CD4-positive, alpha-beta T cell (primary cell): ENCODE measurements around the gene VSIG2. TPM values are rescaled to one million over a fixed set of nuclear protein-coding genes. Genes with fewer than 3 reads are reported as not detected.

Source experiments
- ATAC-seq: fragments of 200-7000 bp; cut with Tn5 transposase; one replicate; pipeline ENCODE4 v1.10.0; 2022; ENCODE audit warnings: mild to moderate bottlenecking; ENCODE audit not compliant: poor library complexity
- CTCF ChIA-PET: fragments of 350-600 bp; sonication (Branson Sonifier 250); formaldehyde crosslinking; loops from one replicate; lab custom pipeline; 2021; ENCODE audit warnings: antibody characterized with exemption, inconsistent platforms; lab: Charles Lee
- POLR2A ChIA-PET: fragments of 350-600 bp; sonication (Branson Sonifier 250); formaldehyde crosslinking; loops from one replicate; lab custom pipeline; 2021; ENCODE audit warnings: antibody characterized with exemption, inconsistent platforms; lab: Charles Lee
- DNase-seq, 14 experiments: peaks; one replicate each; pipeline ENCODE4 v3.0.0-alpha.2; 2013 to 2020; ENCODE audit warnings: mixed read lengths in 2 of 14
- H3K27ac ChIP-seq, 2 donors: one replicate each; pipeline versions ENCODE4 v1.5.1 to v1.7.0; 2013; ENCODE audit warnings: low read length in 2 of 2, low read depth in 1 of 2, mild to moderate bottlenecking in 1 of 2
- H3K27me3 ChIP-seq, 2 experiments: 1 replicate in 1 of 2; 2 replicates in 1 of 2; pipeline versions ENCODE4 v1.6.1 to v1.7.0; 2013; ENCODE audit warnings: low read length in 2 of 2, control low read depth in 1 of 2, mild to moderate bottlenecking in 1 of 2, moderate library complexity in 1 of 2; ENCODE audit not compliant: insufficient read depth in 2 of 2, control insufficient read depth in 1 of 2
- H3K36me3 ChIP-seq: one replicate; pipeline ENCODE4 v1.6.1; 2013; ENCODE audit warnings: low read length, control low read depth; ENCODE audit not compliant: insufficient read depth
- H3K4me1 ChIP-seq: one replicate; pipeline ENCODE4 v1.6.1; 2013; ENCODE audit warnings: low read length, control low read depth; ENCODE audit not compliant: insufficient read depth
- H3K4me3 ChIP-seq: one replicate; pipeline ENCODE4 v1.5.1; 2013; ENCODE audit warnings: mild to moderate bottlenecking, low read length, moderate library complexity
- H3K9me3 ChIP-seq, 2 experiments: 1 replicate in 1 of 2; 2 replicates in 1 of 2; pipeline versions ENCODE4 v1.6.1 to v1.7.0; 2013; ENCODE audit warnings: low read length in 2 of 2, mild to moderate bottlenecking in 2 of 2, control low read depth in 1 of 2, moderate library complexity in 1 of 2; ENCODE audit not compliant: control insufficient read depth in 1 of 2, insufficient read depth in 1 of 2
- H3K27ac Mint-ChIP-seq: one replicate; pipeline ENCODE4 v1.8.0; 2020; ENCODE audit warnings: mixed read lengths
- H3K27me3 Mint-ChIP-seq: one replicate; pipeline ENCODE4 v1.8.0; 2021; ENCODE audit warnings: mixed read lengths
- H3K36me3 Mint-ChIP-seq: one replicate; pipeline ENCODE4 v1.8.0; 2021; ENCODE audit warnings: low read depth, mixed read lengths
- H3K4me1 Mint-ChIP-seq: one replicate; pipeline ENCODE4 v1.8.0; 2021; ENCODE audit warnings: low read depth, mixed read lengths
- H3K4me3 Mint-ChIP-seq: one replicate; pipeline ENCODE4 v1.8.0; 2020; ENCODE audit warnings: mild to moderate bottlenecking, mixed read lengths
- H3K9me3 Mint-ChIP-seq: one replicate; pipeline ENCODE4 v1.8.0; 2020; ENCODE audit warnings: mixed read lengths
- CTCF ChIP-seq: fragments of 200-600 bp; IDR thresholded peaks from one replicate; pipeline ENCODE4 v1.8.0; 2022; ENCODE audit warnings: antibody characterized with exemption, mild to moderate bottlenecking
- intact Hi-C, 2 experiments: fragments of 100-400 bp; cut with DNase I in 1 of 2; cut with micrococcal nuclease in 1 of 2; formaldehyde crosslinking; loops; one replicate each; pipeline versions ENCODE4 v1.15.1 to v1.9.0; 2023 to 2025; cut with DNase I, micrococcal nuclease
- total RNA-seq, 174 experiments: library from RNA in 2 of 174; stranded (reverse) in 2 of 174; gene quantifications; one replicate each; pipeline ENCODE4 v1.2.3 and lab custom pipeline; 2021 to 2026

The VSIG2 gene
- total RNA-seq, 2 experiments from 2014 or later, result 0.28 TPM; not detected in 1

GRCh38 chr11:124753624-124754023 is 1.6 kb upstream of the VSIG2 start:
- intact Hi-C loops, result no loop called here
- H3K4me3 ChIP-seq, result no peak overlapping the region
- H3K36me3 Mint-ChIP-seq, result no peaks in the 10 kb centered on the region
- peaks cover 41% of the 10 kb centered on the region for H3K27me3 Mint-ChIP-seq
- peaks cover 24% of the 10 kb centered on the region for H3K4me1 ChIP-seq
- no peak for TF ChIP-seq CTCF
- ChIA-PET CTCF (interaction anchor here (1.7 to 6.5 kb wide), 2 partner anchors 8 to 11 kb away, joined by 4 to 46 read pairs; no protein-coding TSS in a partner anchor), POLR2A (interaction anchor here (0.6 kb wide), 1 partner anchor 388 kb away, joined by 3 read pairs; no protein-coding TSS in a partner anchor)
- no peaks in the 10 kb centered on the region for H3K36me3 ChIP-seq
- no peaks in the 10 kb centered on the region for H3K9me3 Mint-ChIP-seq
- no peaks in the 10 kb centered on the region for H3K9me3 ChIP-seq
- H3K27me3 ChIP-seq, result peaks cover 25 to 28% of the 10 kb centered on the region in 2 experiments
- H3K27ac Mint-ChIP-seq, result no peak overlapping the region
- DNase-seq (no peak), ATAC-seq (no peak)
- no peak overlapping the region for H3K4me3 Mint-ChIP-seq
- peaks cover 11% of the 10 kb centered on the region for H3K4me1 Mint-ChIP-seq
- H3K27ac ChIP-seq, result no peak overlapping the region

- H3K36me3 ChIP-seq, result no peaks in the 10 kb centered on the region
- ATAC-seq, result no peak
- H3K4me1 Mint-ChIP-seq, result peaks cover 6% of the 10 kb centered on the region
- no peak overlapping the region for H3K4me3 Mint-ChIP-seq
- H3K4me1 ChIP-seq, result peaks cover 24% of the 10 kb centered on the region
- H3K9me3 Mint-ChIP-seq, result no peaks in the 10 kb centered on the region
- H3K27ac ChIP-seq, result no peak overlapping the region
- CTCF ChIA-PET, result interaction anchor here (1.0 to 1.7 kb wide), 2 partner anchors 10 to 11 kb away, joined by 4 read pairs; no protein-coding TSS in a partner anchor
- intact Hi-C loops, result no loop called here
- no peaks in the 10 kb centered on the region for H3K36me3 Mint-ChIP-seq
- POLR2A ChIA-PET, result interaction anchor here (0.6 to 1.3 kb wide), 2 partner anchors 47 to 389 kb away, joined by 3 to 4 read pairs; partner anchors contain the start of gene MSANTD2
- H3K4me3 ChIP-seq, result no peak overlapping the region
- no peaks in the 10 kb centered on the region for H3K9me3 ChIP-seq
- peaks cover 37% of the 10 kb centered on the region for H3K27me3 Mint-ChIP-seq
- H3K27ac Mint-ChIP-seq, result no peak overlapping the region
- no peak for TF ChIP-seq CTCF
- DNase-seq, result no peak
- H3K27me3 ChIP-seq, result peaks cover 21 to 24% of the 10 kb centered on the region in 2 experiments
Observed at GRCh38 chr11:124753205-124753604, 1.1 kb upstream of the VSIG2 start.

GRCh38 chr11:124752471-124753102 is 532 bp upstream of the VSIG2 start:
- no peak for TF ChIP-seq CTCF
- intact Hi-C loops, result no loop called here

More at GRCh38 chr11:124752471-124753102, 532 bp upstream of the VSIG2 start:
- Histone ChIP-seq H3K27ac (no peak overlapping the region), H3K27me3 (peaks cover 15 to 18% of the 10 kb centered on the region in 2 experiments), H3K4me1 (peaks cover 22% of the 10 kb centered on the region), H3K9me3 (no peaks in the 10 kb centered on the region), H3K4me3 (peak overlapping the region; percentile 34), H3K36me3 (no peaks in the 10 kb centered on the region)
- Mint-ChIP-seq H3K36me3 (no peaks in the 10 kb centered on the region), H3K27ac (no peak overlapping the region), H3K4me1 (peaks cover 4% of the 10 kb centered on the region), H3K4me3 (no peak overlapping the region), H3K9me3 (no peaks in the 10 kb centered on the region), H3K27me3 (peaks cover 31% of the 10 kb centered on the region)
- CTCF ChIA-PET, result interaction anchor here (1.0 to 1.7 kb wide), 2 partner anchors 10 to 11 kb away, joined by 4 read pairs; no protein-coding TSS in a partner anchor
- no peak for DNase-seq
- ATAC-seq, result no peak
- POLR2A ChIA-PET, result interaction anchor here (1.3 kb wide), 1 partner anchor 48 kb away, joined by 4 read pairs; the partner anchor contains the start of gene MSANTD2
